HL-60 (cell line): Measurements from ENCODE around the gene ZNF132.
A peak's percentile ranks its signal among the peaks of the same experiment; 100 is the strongest.
"Not testable (repeated sequence)": the region's sequence is repeated elsewhere in the genome, so short reads cannot be mapped to it uniquely, and the experiment has no call there.

Experiments used
- DNase-seq, 2 experiments: peaks; one replicate each; pipeline ENCODE4 v3.0.0-alpha.2; 2010 to 2020; ENCODE audit warnings: low read depth in 1 of 2, low spot score in 1 of 2
- H3K27ac ChIP-seq: fragments of 250-450 bp; sonication (Bioruptor Pico); replicated peaks from 2 replicates; pipeline ENCODE4 v1.5.1; 2020; ENCODE audit warnings: mild to moderate bottlenecking, moderate library complexity
- H3K27me3 ChIP-seq: fragments of 250-450 bp; sonication (Bioruptor Pico); 2 replicates; pipeline ENCODE4 v1.5.1; 2021; ENCODE audit warnings: mild to moderate bottlenecking, moderate library complexity; ENCODE audit not compliant: insufficient read depth, poor library complexity, severe bottlenecking
- H3K4me3 ChIP-seq: replicated peaks from 2 replicates; pipeline ENCODE4 v1.5.1; 2011; ENCODE audit warnings: mild to moderate bottlenecking, control low read depth, low read length; ENCODE audit not compliant: insufficient read depth
- GABPA ChIP-seq: IDR thresholded peaks from 2 replicates; pipeline ENCODE4 v1.6.1; 2012; ENCODE audit warnings: low read depth
- POLR2AphosphoS5 ChIP-seq: IDR thresholded peaks from 2 replicates; pipeline ENCODE4 v1.6.1; 2012; ENCODE audit warnings: low read depth
- SPI1 ChIP-seq: IDR thresholded peaks from 2 replicates; pipeline ENCODE4 v1.6.1; 2012; ENCODE audit warnings: low read depth, mild to moderate bottlenecking, borderline replicate concordance
- long read RNA-seq: library from polyadenylated mRNA; unstranded; transcript quantifications from one replicate; pipeline ENCODE4 v2.0.0, GENCODE V29; 2020
- TF ChIP-seq, protein P1 (sequence below): IDR thresholded peaks from 2 replicates; pipeline ENCODE4 v1.6.1; 2012; ENCODE audit warnings: low read depth; ENCODE audit not compliant: insufficient replicate concordance
- TF ChIP-seq, protein P2 (sequence below): IDR thresholded peaks from one replicate; pipeline ENCODE4 v1.5.1; 2011; ENCODE audit warnings: low read length, control low read depth, inconsistent platforms; ENCODE audit not compliant: insufficient read depth

ZNF132 gene
- long read RNA-seq = 0 reads

DNA sequence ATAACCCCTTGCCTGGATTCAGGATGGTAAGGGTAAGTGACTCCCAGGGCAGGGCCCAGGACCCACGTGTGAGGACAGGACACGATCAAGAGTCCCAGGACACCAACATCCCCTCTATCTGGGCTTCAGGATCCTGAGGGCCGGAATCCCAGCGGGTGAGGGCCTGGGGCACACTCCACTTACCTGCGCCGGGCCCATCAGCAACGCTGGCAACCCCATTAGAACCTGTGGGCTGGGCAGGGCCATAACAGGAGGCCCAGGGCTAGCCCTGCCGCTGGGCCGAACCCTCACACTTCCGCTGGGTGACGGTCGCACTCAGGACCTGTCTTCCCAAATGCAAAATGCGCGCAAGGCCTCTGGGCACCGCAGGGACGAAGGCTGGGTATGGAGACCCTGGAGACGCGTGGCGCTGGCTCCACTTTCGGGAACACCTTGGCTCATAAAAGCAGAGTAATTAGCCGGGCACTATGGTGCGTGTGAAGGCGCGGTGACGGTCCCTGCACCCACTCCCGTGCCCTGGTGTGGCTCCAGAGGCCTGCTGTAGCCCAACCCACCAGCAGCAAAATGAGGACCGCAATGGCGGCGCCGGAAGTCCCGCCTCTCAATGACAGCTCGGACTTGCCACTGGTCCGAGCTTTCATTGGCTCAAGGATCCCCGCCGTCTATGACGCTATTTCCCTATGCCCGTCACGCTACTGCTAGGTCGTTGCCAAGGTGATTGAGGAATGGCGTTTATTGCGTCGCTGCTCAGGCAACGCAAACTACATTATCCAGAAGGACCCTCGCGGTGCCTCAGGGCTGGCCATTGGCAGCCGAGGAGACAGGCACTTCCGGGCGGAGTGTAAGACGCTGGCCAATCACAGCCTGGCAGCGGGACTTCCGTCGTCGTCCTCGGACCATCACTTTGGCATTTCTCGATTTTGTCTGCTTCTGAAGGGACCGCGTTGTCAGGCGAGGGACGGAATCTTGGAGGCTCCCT lies at the start of gene ZNF132:
TSS of gene ZNF132 (minus strand) at position 578 of the 979 bp plus-strand sequence. CDS start at position 246, 332 bp downstream.
- DNase-seq = peak; percentile 98 to 99
- Histone ChIP-seq H3K4me3 (peak within 1 kb of the TSS; percentile 60), H3K27ac (peak within 1 kb of the TSS; percentile 82), H3K27me3 (no peaks in the 10 kb centered on the region)
- TF ChIP-seq GABPA = peak; percentile 74
- TF ChIP-seq, protein P1, sequence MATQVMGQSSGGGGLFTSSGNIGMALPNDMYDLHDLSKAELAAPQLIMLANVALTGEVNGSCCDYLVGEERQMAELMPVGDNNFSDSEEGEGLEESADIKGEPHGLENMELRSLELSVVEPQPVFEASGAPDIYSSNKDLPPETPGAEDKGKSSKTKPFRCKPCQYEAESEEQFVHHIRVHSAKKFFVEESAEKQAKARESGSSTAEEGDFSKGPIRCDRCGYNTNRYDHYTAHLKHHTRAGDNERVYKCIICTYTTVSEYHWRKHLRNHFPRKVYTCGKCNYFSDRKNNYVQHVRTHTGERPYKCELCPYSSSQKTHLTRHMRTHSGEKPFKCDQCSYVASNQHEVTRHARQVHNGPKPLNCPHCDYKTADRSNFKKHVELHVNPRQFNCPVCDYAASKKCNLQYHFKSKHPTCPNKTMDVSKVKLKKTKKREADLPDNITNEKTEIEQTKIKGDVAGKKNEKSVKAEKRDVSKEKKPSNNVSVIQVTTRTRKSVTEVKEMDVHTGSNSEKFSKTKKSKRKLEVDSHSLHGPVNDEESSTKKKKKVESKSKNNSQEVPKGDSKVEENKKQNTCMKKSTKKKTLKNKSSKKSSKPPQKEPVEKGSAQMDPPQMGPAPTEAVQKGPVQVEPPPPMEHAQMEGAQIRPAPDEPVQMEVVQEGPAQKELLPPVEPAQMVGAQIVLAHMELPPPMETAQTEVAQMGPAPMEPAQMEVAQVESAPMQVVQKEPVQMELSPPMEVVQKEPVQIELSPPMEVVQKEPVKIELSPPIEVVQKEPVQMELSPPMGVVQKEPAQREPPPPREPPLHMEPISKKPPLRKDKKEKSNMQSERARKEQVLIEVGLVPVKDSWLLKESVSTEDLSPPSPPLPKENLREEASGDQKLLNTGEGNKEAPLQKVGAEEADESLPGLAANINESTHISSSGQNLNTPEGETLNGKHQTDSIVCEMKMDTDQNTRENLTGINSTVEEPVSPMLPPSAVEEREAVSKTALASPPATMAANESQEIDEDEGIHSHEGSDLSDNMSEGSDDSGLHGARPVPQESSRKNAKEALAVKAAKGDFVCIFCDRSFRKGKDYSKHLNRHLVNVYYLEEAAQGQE = no peak

DNA sequence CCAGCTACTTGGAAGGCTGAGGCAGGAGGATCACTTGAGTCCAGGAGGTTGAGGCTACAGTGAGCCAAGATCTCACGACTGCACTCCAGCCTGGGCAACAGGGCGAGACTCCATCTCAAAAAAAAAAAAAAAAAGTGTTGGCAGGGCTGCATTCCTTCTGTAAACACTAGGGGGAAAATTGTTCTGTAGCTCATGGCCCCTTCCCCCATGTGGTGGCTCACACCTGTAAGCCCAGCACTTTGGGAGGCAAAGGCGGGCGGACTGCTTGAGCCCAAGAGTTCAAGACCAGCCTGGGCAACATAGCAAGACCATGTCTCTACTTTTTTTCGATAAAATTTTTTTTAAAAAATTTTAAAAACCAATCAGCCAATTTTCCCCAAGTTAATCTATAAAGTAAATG lies 44.4 kb upstream of the ZNF132 start:
- not testable (repeated sequence) for H3K27me3 ChIP-seq, DNase-seq, H3K27ac ChIP-seq, H3K4me3 ChIP-seq

DNA sequence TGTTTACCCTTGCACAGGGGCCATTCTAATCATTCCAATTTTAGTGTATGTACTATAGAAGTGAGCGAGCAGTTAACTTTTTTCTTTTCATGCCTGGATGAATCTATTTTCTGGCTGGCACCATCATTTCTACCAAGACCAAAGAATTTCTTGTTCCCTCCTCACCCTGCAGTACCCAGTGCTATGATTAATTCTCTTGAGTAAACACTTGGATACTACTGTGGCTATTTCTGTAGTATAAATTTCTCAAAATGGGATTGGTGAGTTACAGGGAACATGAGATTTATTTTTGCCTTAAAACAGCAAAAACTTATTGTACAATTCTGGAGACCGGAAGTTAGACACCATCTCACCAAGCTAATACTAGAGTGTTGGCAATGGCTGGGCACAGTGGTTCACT lies 43.8 kb upstream of the ZNF132 start:
- no peak overlapping the region for H3K27ac ChIP-seq
- H3K27me3 ChIP-seq = no peaks in the 10 kb centered on the region
- no peak for DNase-seq
- H3K4me3 ChIP-seq = no peak overlapping the region
- TF ChIP-seq POLR2AphosphoS5 (no peak), GABPA (no peak), SPI1 (no peak)
- TF ChIP-seq, protein P2, sequence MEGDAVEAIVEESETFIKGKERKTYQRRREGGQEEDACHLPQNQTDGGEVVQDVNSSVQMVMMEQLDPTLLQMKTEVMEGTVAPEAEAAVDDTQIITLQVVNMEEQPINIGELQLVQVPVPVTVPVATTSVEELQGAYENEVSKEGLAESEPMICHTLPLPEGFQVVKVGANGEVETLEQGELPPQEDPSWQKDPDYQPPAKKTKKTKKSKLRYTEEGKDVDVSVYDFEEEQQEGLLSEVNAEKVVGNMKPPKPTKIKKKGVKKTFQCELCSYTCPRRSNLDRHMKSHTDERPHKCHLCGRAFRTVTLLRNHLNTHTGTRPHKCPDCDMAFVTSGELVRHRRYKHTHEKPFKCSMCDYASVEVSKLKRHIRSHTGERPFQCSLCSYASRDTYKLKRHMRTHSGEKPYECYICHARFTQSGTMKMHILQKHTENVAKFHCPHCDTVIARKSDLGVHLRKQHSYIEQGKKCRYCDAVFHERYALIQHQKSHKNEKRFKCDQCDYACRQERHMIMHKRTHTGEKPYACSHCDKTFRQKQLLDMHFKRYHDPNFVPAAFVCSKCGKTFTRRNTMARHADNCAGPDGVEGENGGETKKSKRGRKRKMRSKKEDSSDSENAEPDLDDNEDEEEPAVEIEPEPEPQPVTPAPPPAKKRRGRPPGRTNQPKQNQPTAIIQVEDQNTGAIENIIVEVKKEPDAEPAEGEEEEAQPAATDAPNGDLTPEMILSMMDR = no peak
- TF ChIP-seq, protein P1 = no peak

DNA sequence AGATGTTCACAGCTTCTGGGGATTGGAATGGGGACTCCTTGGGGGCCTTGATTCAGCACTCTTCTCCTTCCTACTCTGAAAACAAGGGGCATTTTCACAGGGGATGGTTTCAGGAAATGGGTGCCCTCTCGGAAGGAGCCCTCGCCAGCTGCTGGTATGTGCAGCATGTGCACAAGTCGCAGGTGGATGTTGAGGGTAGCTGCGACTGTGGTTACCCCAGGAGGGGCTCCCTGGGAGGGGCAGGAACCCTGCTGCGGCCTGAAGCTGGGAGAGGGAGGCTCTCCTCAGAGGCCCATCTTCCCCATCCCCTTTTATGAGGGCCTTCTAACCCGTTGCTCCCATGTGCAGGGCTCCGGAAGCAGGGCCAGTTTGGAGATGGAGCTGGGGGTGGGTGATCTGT lies 42.4 kb upstream of the ZNF132 start:
- Histone ChIP-seq H3K27ac (no peak overlapping the region), H3K27me3 (no peaks in the 10 kb centered on the region), H3K4me3 (no peak overlapping the region)
- TF ChIP-seq SPI1 = no peak
- TF ChIP-seq POLR2AphosphoS5 = no peak
- TF ChIP-seq, protein P1 = no peak
- TF ChIP-seq, protein P2 = no peak
- no peak for TF ChIP-seq GABPA
- DNase-seq = no peak
